Cardiac fibroblast (primary cell): ENCODE results near the gene NUCB2.
A peak's percentile ranks its signal among the peaks of the same experiment; 100 is the strongest.

Experiments used
- DNase-seq, 2 donors: peaks; one replicate each; pipeline versions ENCODE4 v3.0.0 to v3.0.0-alpha.2; 2010; ENCODE audit warnings: low read depth in 2 of 2
- H3K4me3 ChIP-seq, 2 donors: replicated peaks in 1 of 2; 1 replicate in 1 of 2; 2 replicates in 1 of 2; pipeline ENCODE4 v1.5.1; 2011; ENCODE audit warnings: low read depth in 2 of 2, low read length in 2 of 2, mild to moderate bottlenecking in 2 of 2, moderate library complexity in 1 of 2
- TF ChIP-seq, protein P1 (sequence below): IDR thresholded peaks from one replicate; pipeline ENCODE4 v1.5.1; 2011; ENCODE audit warnings: low read depth, mild to moderate bottlenecking, low read length, inconsistent platforms

NUCB2 gene

DNA sequence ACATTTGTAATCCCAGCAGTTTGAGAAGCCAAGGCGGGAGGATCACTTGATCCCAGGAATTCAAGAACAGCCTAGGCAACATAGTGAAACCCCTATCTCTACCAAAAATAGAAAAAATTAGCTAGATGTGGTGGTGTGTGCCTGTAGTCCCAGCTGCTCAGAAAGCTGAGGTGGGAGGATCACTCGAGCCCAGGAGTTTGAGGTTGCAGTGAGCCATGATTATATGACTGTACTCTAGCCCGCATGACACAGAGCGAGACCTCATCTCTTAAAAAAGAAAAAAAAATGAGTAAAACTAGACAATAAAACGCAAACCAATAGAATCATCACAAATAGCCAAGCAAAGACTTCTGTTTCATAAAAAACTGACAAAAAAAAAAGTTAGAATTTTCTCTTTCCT lies 21.8 kb downstream of the NUCB2 start:
- no peak overlapping the region for H3K4me3 ChIP-seq
- TF ChIP-seq, protein P1, sequence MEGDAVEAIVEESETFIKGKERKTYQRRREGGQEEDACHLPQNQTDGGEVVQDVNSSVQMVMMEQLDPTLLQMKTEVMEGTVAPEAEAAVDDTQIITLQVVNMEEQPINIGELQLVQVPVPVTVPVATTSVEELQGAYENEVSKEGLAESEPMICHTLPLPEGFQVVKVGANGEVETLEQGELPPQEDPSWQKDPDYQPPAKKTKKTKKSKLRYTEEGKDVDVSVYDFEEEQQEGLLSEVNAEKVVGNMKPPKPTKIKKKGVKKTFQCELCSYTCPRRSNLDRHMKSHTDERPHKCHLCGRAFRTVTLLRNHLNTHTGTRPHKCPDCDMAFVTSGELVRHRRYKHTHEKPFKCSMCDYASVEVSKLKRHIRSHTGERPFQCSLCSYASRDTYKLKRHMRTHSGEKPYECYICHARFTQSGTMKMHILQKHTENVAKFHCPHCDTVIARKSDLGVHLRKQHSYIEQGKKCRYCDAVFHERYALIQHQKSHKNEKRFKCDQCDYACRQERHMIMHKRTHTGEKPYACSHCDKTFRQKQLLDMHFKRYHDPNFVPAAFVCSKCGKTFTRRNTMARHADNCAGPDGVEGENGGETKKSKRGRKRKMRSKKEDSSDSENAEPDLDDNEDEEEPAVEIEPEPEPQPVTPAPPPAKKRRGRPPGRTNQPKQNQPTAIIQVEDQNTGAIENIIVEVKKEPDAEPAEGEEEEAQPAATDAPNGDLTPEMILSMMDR: no peak
- DNase-seq: no peak

DNA sequence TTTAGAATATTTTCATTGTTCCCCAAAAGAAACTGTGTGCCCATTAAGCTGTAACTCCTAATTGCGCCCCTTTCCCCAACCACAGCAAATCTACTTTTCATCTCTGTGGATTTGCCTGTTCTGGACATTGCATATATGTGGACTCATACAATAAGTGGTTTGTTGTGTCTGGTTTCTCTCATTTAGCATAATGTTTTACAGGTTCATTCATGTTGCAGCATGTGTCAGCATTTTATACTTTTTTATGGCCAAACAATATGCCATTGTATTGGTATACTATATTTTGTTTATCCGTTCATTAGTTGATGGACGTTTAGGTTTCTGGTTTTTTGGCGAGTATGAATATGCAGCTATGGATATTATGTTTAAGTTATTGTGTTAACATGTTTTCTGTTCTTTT lies 23.8 kb downstream of the NUCB2 start:
- DNase-seq: no peak
- no peak overlapping the region for H3K4me3 ChIP-seq
- TF ChIP-seq, protein P1: no peak

- TF ChIP-seq, protein P1: no peak
- no peak overlapping the region for H3K4me3 ChIP-seq
- peak in 1 of 2 donors; percentile 1 for DNase-seq
Observed at GRCh38 chr11:17313349-17314231, 37.1 kb downstream of the NUCB2 start.

DNA sequence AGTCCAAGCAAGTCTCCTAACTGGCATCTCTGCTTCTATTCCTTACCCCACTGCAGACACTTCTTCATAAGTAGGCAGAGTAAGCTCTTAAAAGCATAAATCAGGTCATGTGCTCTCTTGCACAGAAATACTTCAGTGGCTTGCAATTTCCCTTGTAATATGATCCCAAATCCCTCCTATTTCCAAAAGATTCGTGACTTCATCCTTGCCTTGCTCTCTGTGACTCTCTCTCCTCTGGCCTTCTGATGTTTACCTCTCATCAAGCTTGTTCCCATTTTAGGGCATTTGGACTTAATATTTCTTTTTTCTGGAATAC lies 37.7 kb downstream of the NUCB2 start:
- TF ChIP-seq, protein P1: no peak
- no peak overlapping the region for H3K4me3 ChIP-seq
- DNase-seq: peak; percentile 84 to 88

DNA sequence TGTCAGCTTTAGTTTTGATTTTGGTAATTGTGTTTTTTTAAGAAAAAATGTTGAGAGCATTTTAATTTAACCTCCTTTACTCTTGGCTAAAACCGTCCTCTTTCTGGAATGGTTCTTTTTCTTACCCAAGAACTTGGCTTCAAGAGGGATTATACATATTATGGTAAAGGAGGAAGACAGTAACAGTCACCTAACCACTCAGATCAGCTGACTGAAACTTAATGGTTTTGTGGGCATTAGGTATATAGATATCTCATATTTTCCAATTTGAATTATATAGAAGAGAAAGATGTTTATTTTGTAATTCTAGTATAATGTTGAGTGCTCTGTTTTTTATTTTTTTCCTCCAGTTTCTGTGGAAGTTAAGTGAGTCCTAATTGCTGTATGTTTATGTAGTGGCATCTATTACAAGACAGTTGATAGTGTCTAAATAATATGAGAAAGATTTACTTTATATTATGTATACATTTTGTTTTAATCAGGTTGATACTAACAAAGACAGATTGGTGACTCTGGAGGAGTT lies 38.4 kb downstream of the NUCB2 start:
- no peak for DNase-seq
- H3K4me3 ChIP-seq: no peak overlapping the region
- TF ChIP-seq, protein P1: no peak

DNA sequence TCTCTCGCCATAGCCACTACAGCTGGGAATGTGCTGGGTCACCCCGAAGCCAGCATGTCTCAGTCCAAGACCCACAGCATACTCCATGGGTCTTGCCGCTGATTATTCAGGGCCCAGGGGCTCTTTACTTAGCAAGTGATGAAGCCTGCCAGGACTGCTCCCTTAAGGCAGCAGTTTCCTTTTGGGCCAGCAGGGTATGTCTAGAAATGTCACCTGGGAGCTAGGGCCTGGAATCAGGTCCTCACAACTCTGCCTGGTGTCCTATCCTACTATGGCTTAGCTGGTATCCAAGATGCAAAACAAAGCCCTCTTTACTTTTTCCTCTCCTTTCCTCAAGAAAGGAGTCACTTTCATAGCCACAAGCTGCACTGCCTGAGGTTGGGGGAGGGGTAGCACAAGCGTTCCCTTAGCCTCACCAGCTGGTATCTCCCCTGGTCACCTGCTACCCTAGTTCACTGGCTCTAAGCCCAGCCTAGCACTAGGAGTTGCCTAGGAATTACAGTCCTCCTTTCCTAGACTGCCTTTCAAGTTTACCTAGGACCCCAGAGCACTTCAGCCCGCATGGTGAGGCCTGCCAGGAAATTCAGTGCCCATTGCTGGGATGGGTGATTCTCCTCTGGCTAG lies 52.4 kb downstream of the NUCB2 start:
- no peak for DNase-seq
- TF ChIP-seq, protein P1: no peak
- no peak overlapping the region for H3K4me3 ChIP-seq
